ENCODE data around the gene PARD6G.
"Not testable (repeated sequence)": the region's sequence is repeated elsewhere in the genome, so short reads cannot be mapped to it uniquely, and the experiment has no call there.

PARD6G gene

GRCh38 chr18:80168346-80168745 is 79.0 kb downstream of the PARD6G start:
- no peak overlapping the region for H3K9ac ChIP-seq
- no peak for TF ChIP-seq CTCF (IDR thresholded peaks at IDR 0.05)
- H3K4me3 ChIP-seq (ENCODE audit: low read depth, low read length): no peak overlapping the region
- H2AFZ ChIP-seq: no peak overlapping the region
- H3K9me3 ChIP-seq (ENCODE audit: control insufficient read depth, low read length): no peaks in the 10 kb centered on the region
- no peaks in the 10 kb centered on the region for H3K79me2 ChIP-seq
- no peaks in the 10 kb centered on the region for H3K27me3 ChIP-seq (ENCODE audit: control insufficient read depth, insufficient read depth, low read length)
- H3K36me3 ChIP-seq (ENCODE audit: control insufficient read depth, insufficient read depth, low read length): no peaks in the 10 kb centered on the region
- no peaks in the 10 kb centered on the region for H3K4me1 ChIP-seq
- no peak overlapping the region for H3K4me2 ChIP-seq (ENCODE audit: low read length)
- no peak overlapping the region for H3K27ac ChIP-seq

GRCh38 chr18:80167931-80168330 is 79.4 kb downstream of the PARD6G start:
- TF ChIP-seq CTCF (IDR thresholded peaks at IDR 0.05): no peak
- no peaks in the 10 kb centered on the region for H3K4me1 ChIP-seq
- no peak overlapping the region for H3K9ac ChIP-seq
- H2AFZ ChIP-seq: no peak overlapping the region
- H3K27ac ChIP-seq: no peak overlapping the region
- H3K36me3 ChIP-seq (ENCODE audit: control insufficient read depth, insufficient read depth, low read length): no peaks in the 10 kb centered on the region
- no peaks in the 10 kb centered on the region for H3K27me3 ChIP-seq (ENCODE audit: control insufficient read depth, insufficient read depth, low read length)
- H3K4me2 ChIP-seq (ENCODE audit: low read length): no peak overlapping the region
- H3K4me3 ChIP-seq (ENCODE audit: low read depth, low read length): no peak overlapping the region
- H3K9me3 ChIP-seq (ENCODE audit: control insufficient read depth, low read length): no peaks in the 10 kb centered on the region
- no peaks in the 10 kb centered on the region for H3K79me2 ChIP-seq

GRCh38 chr18:80167331-80167730 is 80.0 kb downstream of the PARD6G start:
- Histone ChIP-seq H3K27me3 (ENCODE audit: control insufficient read depth, insufficient read depth, low read length) (no peaks in the 10 kb centered on the region), H3K4me1 (no peaks in the 10 kb centered on the region), H3K27ac (no peak overlapping the region), H3K79me2 (no peaks in the 10 kb centered on the region), H3K9me3 (ENCODE audit: control insufficient read depth, low read length) (no peaks in the 10 kb centered on the region), H3K9ac (no peak overlapping the region), H2AFZ (no peak overlapping the region), H3K4me3 (ENCODE audit: low read depth, low read length) (no peak overlapping the region), H3K4me2 (ENCODE audit: low read length) (no peak overlapping the region), H3K36me3 (ENCODE audit: control insufficient read depth, insufficient read depth, low read length) (no peaks in the 10 kb centered on the region)
- TF ChIP-seq CTCF (IDR thresholded peaks at IDR 0.05): no peak

- H3K4me2 ChIP-seq (ENCODE audit: low read length): no peak overlapping the region
- TF ChIP-seq CTCF (IDR thresholded peaks at IDR 0.05): no peak
- H3K36me3 ChIP-seq (ENCODE audit: control insufficient read depth, insufficient read depth, low read length): no peaks in the 10 kb centered on the region
- H2AFZ ChIP-seq: no peak overlapping the region
- no peak overlapping the region for H3K4me3 ChIP-seq (ENCODE audit: low read depth, low read length)
- H3K27me3 ChIP-seq (ENCODE audit: control insufficient read depth, insufficient read depth, low read length): no peaks in the 10 kb centered on the region
- H3K4me1 ChIP-seq: no peaks in the 10 kb centered on the region
- H3K9me3 ChIP-seq (ENCODE audit: control insufficient read depth, low read length): no peaks in the 10 kb centered on the region
- H3K27ac ChIP-seq: no peak overlapping the region
- H3K9ac ChIP-seq: no peak overlapping the region
- H3K79me2 ChIP-seq: no peaks in the 10 kb centered on the region
These were observed 80.6 kb downstream of the PARD6G start for GRCh38 chr18:80166725-80167124.

- H3K4me2 ChIP-seq (ENCODE audit: low read length): no peak overlapping the region
- H3K27me3 ChIP-seq (ENCODE audit: control insufficient read depth, insufficient read depth, low read length): no peaks in the 10 kb centered on the region
- no peaks in the 10 kb centered on the region for H3K79me2 ChIP-seq
- H2AFZ ChIP-seq: no peak overlapping the region
- no peak for TF ChIP-seq CTCF (IDR thresholded peaks at IDR 0.05)
- H3K27ac ChIP-seq: no peak overlapping the region
- no peaks in the 10 kb centered on the region for H3K9me3 ChIP-seq (ENCODE audit: control insufficient read depth, low read length)
- no peak overlapping the region for H3K4me3 ChIP-seq (ENCODE audit: low read depth, low read length)
- no peaks in the 10 kb centered on the region for H3K4me1 ChIP-seq
- H3K9ac ChIP-seq: no peak overlapping the region
- H3K36me3 ChIP-seq (ENCODE audit: control insufficient read depth, insufficient read depth, low read length): no peaks in the 10 kb centered on the region
These were observed 81.1 kb downstream of the PARD6G start for GRCh38 chr18:80166240-80166639.

- H3K27me3 ChIP-seq (ENCODE audit: control insufficient read depth, insufficient read depth, low read length); H3K27ac ChIP-seq; H3K36me3 ChIP-seq (ENCODE audit: control insufficient read depth, insufficient read depth, low read length); H3K4me3 ChIP-seq (ENCODE audit: low read depth, low read length); H3K9ac ChIP-seq; H3K9me3 ChIP-seq (ENCODE audit: control insufficient read depth, low read length); H3K4me2 ChIP-seq (ENCODE audit: low read length); H2AFZ ChIP-seq; H3K79me2 ChIP-seq; H3K4me1 ChIP-seq: not testable (repeated sequence)
These were observed 82.5 kb downstream of the PARD6G start for GRCh38 chr18:80164727-80165355.

All from parathyroid adenoma (tissue), 2 donors.